ENCODE results near the gene HMCN2.

- TF ChIP-seq CTCF (IDR thresholded peaks at IDR 0.05) (no peak), ZFX (IDR thresholded peaks at IDR 0.05; ENCODE audit: borderline replicate concordance) (no peak)
Observed at GRCh38 chr9:130225071-130225470, 40.5 kb upstream of the HMCN2 start.

Data from 22Rv1 (cell line).